Measurements from ENCODE around the gene PHLPP1. TPM values are rescaled to one million over a fixed set of nuclear protein-coding genes. Genes with fewer than 3 reads are reported as not detected.

The PHLPP1 gene
- total RNA-seq, 1 donor from 2014 or later: 13.3 TPM

DNA sequence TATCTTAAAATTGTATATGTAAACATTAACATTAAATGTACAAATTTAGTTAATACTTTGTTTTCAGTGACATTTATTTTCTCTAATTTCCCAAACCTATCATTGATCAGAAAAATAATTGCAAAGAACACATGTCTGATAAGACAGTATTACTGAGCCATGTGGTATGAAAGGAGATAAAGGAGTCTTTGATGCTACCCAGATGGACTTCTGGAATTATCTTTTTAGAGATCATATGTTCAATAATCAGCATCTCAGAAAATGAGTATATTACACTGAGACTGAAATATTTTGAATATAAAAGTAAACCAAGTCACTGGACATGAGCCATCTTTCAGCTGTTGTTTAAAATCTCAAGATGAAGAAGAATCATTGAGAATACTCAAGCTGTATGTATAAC lies 153.3 kb downstream of the PHLPP1 start:
- no peak overlapping the region for H3K4me3 Mint-ChIP-seq (ENCODE audit: unreplicated experiment)
- Histone ChIP-seq H3K4me2 (ENCODE audit: low read length) (no peak overlapping the region), H3K4me3 (ENCODE audit: insufficient read depth, low read depth, low read length) (no peak overlapping the region), H4K20me1 (ENCODE audit: insufficient read depth, low read length) (no peaks in the 10 kb centered on the region), H3K27me3 (ENCODE audit: insufficient read depth, low read length) (no peaks in the 10 kb centered on the region), H3K9ac (ENCODE audit: low read length) (no peak overlapping the region), H3K9me3 (ENCODE audit: insufficient read depth, low read depth, low read length) (no peaks in the 10 kb centered on the region), H2AFZ (ENCODE audit: low read depth, low read length) (no peak overlapping the region), H3K4me1 (ENCODE audit: insufficient read depth, low read length) (peaks cover 1% of the 10 kb centered on the region), H3K36me3 (ENCODE audit: insufficient read depth, low read length) (no peaks in the 10 kb centered on the region), H3K27ac (ENCODE audit: low read depth, low read length) (no peak overlapping the region), H3K79me2 (ENCODE audit: insufficient read depth, low read length) (no peaks in the 10 kb centered on the region)
- no peaks in the 10 kb centered on the region for H3K27me3 Mint-ChIP-seq (ENCODE audit: low read depth, unreplicated experiment)
- H3K27ac Mint-ChIP-seq (ENCODE audit: unreplicated experiment): no peak overlapping the region
- no peaks in the 10 kb centered on the region for H3K9me3 Mint-ChIP-seq (ENCODE audit: unreplicated experiment)
- no peaks in the 10 kb centered on the region for H3K4me1 Mint-ChIP-seq (ENCODE audit: low read depth, unreplicated experiment)
- FAIRE-seq (no peak), DNase-seq (ENCODE audit: low read depth) (no peak)
- no peak for TF ChIP-seq EZH2 (IDR thresholded peaks at IDR 0.05; ENCODE audit: insufficient read depth, low read length)
- TF ChIP-seq, protein P1, sequence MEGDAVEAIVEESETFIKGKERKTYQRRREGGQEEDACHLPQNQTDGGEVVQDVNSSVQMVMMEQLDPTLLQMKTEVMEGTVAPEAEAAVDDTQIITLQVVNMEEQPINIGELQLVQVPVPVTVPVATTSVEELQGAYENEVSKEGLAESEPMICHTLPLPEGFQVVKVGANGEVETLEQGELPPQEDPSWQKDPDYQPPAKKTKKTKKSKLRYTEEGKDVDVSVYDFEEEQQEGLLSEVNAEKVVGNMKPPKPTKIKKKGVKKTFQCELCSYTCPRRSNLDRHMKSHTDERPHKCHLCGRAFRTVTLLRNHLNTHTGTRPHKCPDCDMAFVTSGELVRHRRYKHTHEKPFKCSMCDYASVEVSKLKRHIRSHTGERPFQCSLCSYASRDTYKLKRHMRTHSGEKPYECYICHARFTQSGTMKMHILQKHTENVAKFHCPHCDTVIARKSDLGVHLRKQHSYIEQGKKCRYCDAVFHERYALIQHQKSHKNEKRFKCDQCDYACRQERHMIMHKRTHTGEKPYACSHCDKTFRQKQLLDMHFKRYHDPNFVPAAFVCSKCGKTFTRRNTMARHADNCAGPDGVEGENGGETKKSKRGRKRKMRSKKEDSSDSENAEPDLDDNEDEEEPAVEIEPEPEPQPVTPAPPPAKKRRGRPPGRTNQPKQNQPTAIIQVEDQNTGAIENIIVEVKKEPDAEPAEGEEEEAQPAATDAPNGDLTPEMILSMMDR (IDR thresholded peaks at IDR 0.05; ENCODE audit: insufficient read depth, low read depth, low read length): no peak
- H3K36me3 Mint-ChIP-seq (ENCODE audit: low read depth, unreplicated experiment): no peaks in the 10 kb centered on the region

DNA sequence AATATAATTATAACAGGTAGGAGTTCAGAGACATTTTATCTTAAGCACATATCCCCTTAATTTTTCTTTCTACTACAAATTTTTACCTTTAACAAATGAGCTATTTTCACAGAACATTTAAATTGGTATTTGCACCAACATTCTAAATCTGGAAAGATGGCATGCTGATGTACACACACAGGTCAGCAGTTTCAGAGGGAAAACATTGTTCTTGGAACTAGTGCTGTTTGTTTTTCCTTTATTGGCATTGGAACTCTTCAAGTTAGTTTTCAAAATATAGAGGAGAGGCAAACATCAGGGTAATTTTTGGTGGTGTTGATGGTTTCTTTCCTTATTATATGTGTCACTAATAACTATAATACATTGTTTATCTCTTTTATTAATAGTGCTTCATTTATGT lies 155.3 kb downstream of the PHLPP1 start:
- no peak overlapping the region for H3K4me3 Mint-ChIP-seq (ENCODE audit: unreplicated experiment)
- H3K27ac ChIP-seq (ENCODE audit: low read depth, low read length): no peak overlapping the region
- H3K4me2 ChIP-seq (ENCODE audit: low read length): no peak overlapping the region
- no peak overlapping the region for H3K4me3 ChIP-seq (ENCODE audit: insufficient read depth, low read depth, low read length)
- DNase-seq (ENCODE audit: low read depth) (no peak), FAIRE-seq (no peak)
- H3K4me1 ChIP-seq (ENCODE audit: insufficient read depth, low read length): no peaks in the 10 kb centered on the region
- no peaks in the 10 kb centered on the region for H3K79me2 ChIP-seq (ENCODE audit: insufficient read depth, low read length)
- H3K27me3 ChIP-seq (ENCODE audit: insufficient read depth, low read length): no peaks in the 10 kb centered on the region
- no peaks in the 10 kb centered on the region for H3K27me3 Mint-ChIP-seq (ENCODE audit: low read depth, unreplicated experiment)
- H3K36me3 ChIP-seq (ENCODE audit: insufficient read depth, low read length): no peaks in the 10 kb centered on the region
- no peaks in the 10 kb centered on the region for H3K36me3 Mint-ChIP-seq (ENCODE audit: low read depth, unreplicated experiment)
- no peak overlapping the region for H2AFZ ChIP-seq (ENCODE audit: low read depth, low read length)
- no peak overlapping the region for H3K27ac Mint-ChIP-seq (ENCODE audit: unreplicated experiment)
- peaks cover 6% of the 10 kb centered on the region for H3K4me1 Mint-ChIP-seq (ENCODE audit: low read depth, unreplicated experiment)
- H4K20me1 ChIP-seq (ENCODE audit: insufficient read depth, low read length): no peaks in the 10 kb centered on the region
- no peak overlapping the region for H3K9ac ChIP-seq (ENCODE audit: low read length)
- H3K9me3 ChIP-seq (ENCODE audit: insufficient read depth, low read depth, low read length): no peaks in the 10 kb centered on the region
- H3K9me3 Mint-ChIP-seq (ENCODE audit: unreplicated experiment): no peaks in the 10 kb centered on the region
- TF ChIP-seq EZH2 (IDR thresholded peaks at IDR 0.05; ENCODE audit: insufficient read depth, low read length): no peak
- TF ChIP-seq, protein P1 (IDR thresholded peaks at IDR 0.05; ENCODE audit: insufficient read depth, low read depth, low read length): no peak

DNA sequence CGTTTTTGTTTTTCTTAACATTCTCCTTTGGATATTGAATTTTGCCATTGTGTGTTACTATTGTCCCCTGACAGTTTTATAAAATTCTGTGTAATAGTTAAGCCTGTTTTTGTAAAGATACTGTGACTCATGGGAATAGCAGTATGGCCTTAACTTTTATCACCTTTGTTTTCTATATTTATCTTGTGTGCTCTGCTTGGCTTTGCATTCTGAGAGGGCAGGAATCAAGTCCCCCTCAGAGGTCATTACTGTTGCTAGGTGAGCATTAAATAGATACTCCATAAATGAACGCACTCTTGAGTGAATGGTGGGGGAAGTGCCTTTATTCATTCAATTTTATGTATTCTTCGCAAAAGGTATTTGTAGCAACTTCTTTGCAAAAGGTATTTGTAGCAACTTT lies 160.0 kb downstream of the PHLPP1 start:
- TF ChIP-seq, protein P1 (IDR thresholded peaks at IDR 0.05; ENCODE audit: insufficient read depth, low read depth, low read length): no peak
- TF ChIP-seq EZH2 (IDR thresholded peaks at IDR 0.05; ENCODE audit: insufficient read depth, low read length): no peak
- H3K27me3 Mint-ChIP-seq (ENCODE audit: low read depth, unreplicated experiment): no peaks in the 10 kb centered on the region
- H3K9me3 ChIP-seq (ENCODE audit: insufficient read depth, low read depth, low read length): no peaks in the 10 kb centered on the region
- no peaks in the 10 kb centered on the region for H3K27me3 ChIP-seq (ENCODE audit: insufficient read depth, low read length)
- no peak overlapping the region for H3K4me3 Mint-ChIP-seq (ENCODE audit: unreplicated experiment)
- FAIRE-seq (no peak), DNase-seq (ENCODE audit: low read depth) (no peak)
- H3K4me1 Mint-ChIP-seq (ENCODE audit: low read depth, unreplicated experiment): peaks cover 36% of the 10 kb centered on the region
- no peaks in the 10 kb centered on the region for H3K79me2 ChIP-seq (ENCODE audit: insufficient read depth, low read length)
- no peaks in the 10 kb centered on the region for H3K9me3 Mint-ChIP-seq (ENCODE audit: unreplicated experiment)
- H2AFZ ChIP-seq (ENCODE audit: low read depth, low read length): no peak overlapping the region
- H3K4me1 ChIP-seq (ENCODE audit: insufficient read depth, low read length): peaks cover 27% of the 10 kb centered on the region
- no peaks in the 10 kb centered on the region for H3K36me3 Mint-ChIP-seq (ENCODE audit: low read depth, unreplicated experiment)
- no peak overlapping the region for H3K4me2 ChIP-seq (ENCODE audit: low read length)
- H4K20me1 ChIP-seq (ENCODE audit: insufficient read depth, low read length): no peaks in the 10 kb centered on the region
- H3K9ac ChIP-seq (ENCODE audit: low read length): no peak overlapping the region
- no peak overlapping the region for H3K27ac Mint-ChIP-seq (ENCODE audit: unreplicated experiment)
- no peak overlapping the region for H3K4me3 ChIP-seq (ENCODE audit: insufficient read depth, low read depth, low read length)
- H3K36me3 ChIP-seq (ENCODE audit: insufficient read depth, low read length): no peaks in the 10 kb centered on the region
- H3K27ac ChIP-seq (ENCODE audit: low read depth, low read length): no peak overlapping the region

Data from astrocyte (in vitro differentiated cells and primary cell).